Measurements from ENCODE around the gene DTYMK.

The DTYMK gene

DNA sequence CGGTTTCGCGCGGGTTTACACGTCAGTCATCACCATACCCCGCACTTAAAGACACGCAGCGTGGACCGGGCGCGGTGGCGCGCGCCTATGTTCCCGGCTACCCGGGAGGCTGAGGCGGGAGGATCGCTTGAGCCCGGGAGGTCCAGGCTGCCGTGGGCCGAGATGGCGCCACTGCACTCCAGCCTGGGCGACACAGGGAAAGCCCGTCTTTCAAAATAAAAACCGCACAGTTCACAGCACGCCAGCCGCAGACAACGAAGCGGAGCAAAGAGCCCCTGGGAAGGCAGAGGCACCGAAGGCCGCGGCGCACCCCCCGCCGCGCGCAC is 328 bp downstream of the DTYMK start:
- Mint-ChIP-seq H3K4me1 (peaks cover 56% of the 10 kb centered on the region), H3K27me3 (no peaks in the 10 kb centered on the region), H3K9me3 (no peaks in the 10 kb centered on the region), H3K27ac (peak overlapping the region; percentile 90 to 98), H3K4me3 (peak overlapping the region; percentile 97 to 98)
- DNase-seq (no peak), ATAC-seq (peak; percentile 25)

DNA sequence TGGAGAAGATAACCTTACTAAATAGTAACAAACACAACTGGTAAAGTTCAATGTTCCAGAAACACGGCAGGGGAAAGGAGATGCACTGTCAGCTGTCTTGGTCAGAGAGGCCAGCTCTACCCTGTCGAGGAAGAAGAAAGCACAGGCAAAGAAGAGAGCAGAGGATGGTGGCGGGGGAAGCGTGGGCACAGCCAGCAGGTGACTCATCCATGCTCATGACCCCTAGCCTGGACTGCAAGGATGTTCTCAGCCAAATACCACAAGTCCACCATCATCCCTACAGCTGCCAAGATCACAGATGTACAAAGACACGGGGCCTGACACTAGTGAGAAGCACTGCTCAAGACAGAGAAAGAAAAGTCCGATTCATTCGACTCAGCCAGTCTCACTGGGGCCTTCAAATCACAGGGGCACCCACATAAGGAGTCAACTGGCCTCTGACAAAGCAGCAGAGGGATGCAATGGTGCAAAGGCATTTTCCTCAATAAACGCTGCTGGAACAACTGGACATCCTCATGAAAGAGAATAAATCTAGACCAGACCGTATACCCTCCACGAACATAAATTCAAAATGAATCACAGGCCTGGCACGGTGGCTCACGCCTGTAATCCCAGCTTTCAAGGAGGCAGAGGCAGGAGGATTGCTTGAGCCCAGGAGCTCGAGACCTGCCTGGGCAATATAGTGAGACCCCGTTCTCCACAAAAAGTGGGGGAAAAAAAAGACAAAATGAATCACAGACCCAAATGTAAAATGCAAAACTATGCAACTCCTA is 5.6 kb downstream of the DTYMK start:
- no peaks in the 10 kb centered on the region for H3K27me3 Mint-ChIP-seq
- peak overlapping the region in 1 of 2 donors; percentile 50 for H3K27ac Mint-ChIP-seq
- no peak for ATAC-seq
- DNase-seq: no peak
- H3K4me1 Mint-ChIP-seq: peaks cover 34% of the 10 kb centered on the region
- no peak overlapping the region for H3K4me3 Mint-ChIP-seq
- no peaks in the 10 kb centered on the region for H3K9me3 Mint-ChIP-seq

DNA sequence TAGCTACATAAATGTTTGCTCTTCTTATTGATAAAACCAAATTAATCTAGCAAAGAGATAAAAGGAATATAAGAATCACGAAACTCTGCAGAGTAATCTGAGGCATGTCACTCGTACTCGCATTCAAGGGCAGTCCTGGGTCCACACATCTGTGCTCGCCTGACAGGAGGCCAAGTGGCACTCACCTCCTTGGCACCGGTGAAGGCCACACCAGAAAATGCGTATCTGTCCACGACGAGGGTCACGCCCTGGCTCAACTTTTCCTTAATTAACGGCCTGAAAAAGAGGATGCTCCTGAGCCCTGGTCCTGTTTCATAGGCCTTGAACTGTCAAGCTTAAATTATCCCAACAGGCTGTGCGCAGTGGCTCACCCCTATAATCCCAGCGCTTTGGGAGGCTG is 6.6 kb downstream of the DTYMK start:
- no peak for ATAC-seq
- H3K4me1 Mint-ChIP-seq: peaks cover 27% of the 10 kb centered on the region
- no peaks in the 10 kb centered on the region for H3K27me3 Mint-ChIP-seq
- no peaks in the 10 kb centered on the region for H3K9me3 Mint-ChIP-seq
- no peak for DNase-seq
- no peak overlapping the region for H3K4me3 Mint-ChIP-seq
- H3K27ac Mint-ChIP-seq: peak overlapping the region in 1 of 2 donors; percentile 42

DNA sequence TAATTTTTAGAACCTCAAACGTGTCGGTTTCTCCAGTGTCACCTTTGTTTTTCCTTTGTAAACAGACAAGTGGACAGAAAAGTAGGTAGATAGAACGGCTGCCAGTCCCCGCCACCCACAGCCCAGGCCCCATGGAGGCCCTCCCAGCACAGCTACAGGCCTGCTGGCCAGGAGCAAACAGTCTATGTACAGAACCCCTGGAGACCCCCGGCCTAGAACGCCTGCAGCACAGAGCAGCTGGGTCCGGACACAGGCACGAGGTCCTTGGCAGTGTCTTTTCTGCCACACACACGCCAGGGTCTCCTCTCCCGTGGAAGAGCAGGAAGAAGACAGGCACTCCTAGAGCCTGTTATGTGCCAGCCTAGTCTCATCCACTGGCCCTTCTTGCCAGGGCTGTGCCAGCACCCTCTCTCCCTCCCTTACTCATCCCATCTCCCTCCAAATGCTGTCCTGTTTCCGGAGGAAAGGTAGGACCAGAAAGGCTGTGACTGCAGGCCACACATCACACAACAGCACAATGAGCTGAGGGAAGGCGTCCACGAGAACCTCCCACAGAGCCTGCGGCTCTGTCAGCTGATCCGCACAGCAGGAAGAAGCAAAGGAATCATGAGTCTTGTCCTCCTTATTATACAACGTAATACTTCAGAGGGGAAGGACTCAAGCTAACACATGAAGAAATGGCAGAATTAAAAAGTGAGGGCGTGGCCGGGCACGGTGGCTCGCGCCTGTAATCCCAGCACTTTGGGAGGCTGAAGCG is 7.7 kb downstream of the DTYMK start:
- Mint-ChIP-seq H3K27ac (peak overlapping the region; percentile 40 to 91), H3K9me3 (no peaks in the 10 kb centered on the region), H3K4me3 (no peak overlapping the region), H3K27me3 (no peaks in the 10 kb centered on the region), H3K4me1 (peaks cover 24% of the 10 kb centered on the region)
- ATAC-seq: no peak
- DNase-seq: no peak

DNA sequence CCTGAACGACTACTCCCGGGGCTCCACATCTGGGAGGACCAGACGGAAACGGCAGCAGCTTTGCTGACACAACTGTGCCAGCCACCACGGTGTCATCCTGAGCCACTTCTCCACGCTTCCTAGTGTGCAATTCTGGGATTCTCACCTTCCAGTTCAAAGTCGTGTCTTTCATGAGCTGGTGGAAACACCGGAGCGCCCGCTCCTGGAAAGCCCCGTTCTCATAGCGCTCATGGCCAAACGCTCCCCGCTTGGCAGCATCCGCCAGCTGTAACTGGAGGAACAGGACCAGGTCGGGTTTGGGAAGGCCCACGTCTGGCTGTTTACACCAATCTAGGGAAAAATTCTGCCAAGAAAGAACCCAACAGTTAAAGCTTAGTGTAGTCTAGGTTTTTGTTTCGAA is 8.3 kb downstream of the DTYMK start:
- DNase-seq (no peak), ATAC-seq (no peak)
- no peaks in the 10 kb centered on the region for H3K9me3 Mint-ChIP-seq
- H3K27me3 Mint-ChIP-seq: no peaks in the 10 kb centered on the region
- no peak overlapping the region for H3K27ac Mint-ChIP-seq
- peaks cover 28% of the 10 kb centered on the region for H3K4me1 Mint-ChIP-seq
- H3K4me3 Mint-ChIP-seq: no peak overlapping the region

DNA sequence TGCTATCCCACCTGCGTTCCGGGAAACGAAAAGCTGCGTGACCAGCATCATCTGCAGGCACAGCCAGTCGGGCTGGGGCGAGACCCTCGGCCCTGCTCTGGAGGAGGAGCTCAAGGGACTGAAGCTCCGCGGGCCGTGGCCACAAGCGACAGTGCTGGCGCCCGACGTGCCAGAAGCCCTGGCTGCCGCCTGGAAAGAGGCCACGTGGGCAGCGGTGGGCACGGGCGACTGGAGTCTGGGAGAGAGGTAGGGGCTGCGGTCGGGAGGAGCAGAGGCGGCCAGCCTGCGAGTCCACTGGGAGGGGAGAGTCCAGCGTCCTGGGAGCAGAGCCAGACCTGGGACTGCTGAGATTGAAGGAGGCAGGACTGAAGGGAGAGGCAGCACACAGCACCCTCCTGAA is 9.2 kb downstream of the DTYMK start:
- Mint-ChIP-seq H3K9me3 (no peaks in the 10 kb centered on the region), H3K4me1 (peaks cover 37% of the 10 kb centered on the region), H3K4me3 (no peak overlapping the region), H3K27me3 (no peaks in the 10 kb centered on the region), H3K27ac (peak overlapping the region in 1 of 2 donors; percentile 19)
- no peak for DNase-seq
- no peak for ATAC-seq

DNA sequence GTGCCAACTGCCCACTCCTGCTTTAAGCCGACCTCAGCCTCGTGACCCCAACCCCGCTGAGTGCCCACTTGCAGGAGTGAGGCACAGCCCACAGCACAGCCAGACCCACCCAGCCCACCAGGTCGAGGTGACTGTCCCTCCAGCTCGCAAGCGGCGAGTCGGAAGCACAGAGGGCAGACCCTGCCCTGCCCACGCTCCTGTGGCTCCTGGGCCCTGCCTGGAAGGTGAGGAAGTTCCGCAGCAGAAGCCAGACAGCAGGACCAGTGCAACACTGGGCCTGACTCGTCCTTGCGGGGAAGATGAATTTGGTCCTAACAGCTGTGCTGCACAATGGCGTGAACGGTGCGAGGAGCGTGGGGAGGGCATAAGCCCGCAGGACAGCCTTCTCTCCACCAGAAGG is 9.9 kb downstream of the DTYMK start:
- DNase-seq (no peak), ATAC-seq (no peak)
- Mint-ChIP-seq H3K27me3 (no peaks in the 10 kb centered on the region), H3K27ac (peak overlapping the region in 1 of 2 donors; percentile 54), H3K4me3 (no peak overlapping the region), H3K4me1 (peaks cover 32% of the 10 kb centered on the region), H3K9me3 (no peaks in the 10 kb centered on the region)

DNA sequence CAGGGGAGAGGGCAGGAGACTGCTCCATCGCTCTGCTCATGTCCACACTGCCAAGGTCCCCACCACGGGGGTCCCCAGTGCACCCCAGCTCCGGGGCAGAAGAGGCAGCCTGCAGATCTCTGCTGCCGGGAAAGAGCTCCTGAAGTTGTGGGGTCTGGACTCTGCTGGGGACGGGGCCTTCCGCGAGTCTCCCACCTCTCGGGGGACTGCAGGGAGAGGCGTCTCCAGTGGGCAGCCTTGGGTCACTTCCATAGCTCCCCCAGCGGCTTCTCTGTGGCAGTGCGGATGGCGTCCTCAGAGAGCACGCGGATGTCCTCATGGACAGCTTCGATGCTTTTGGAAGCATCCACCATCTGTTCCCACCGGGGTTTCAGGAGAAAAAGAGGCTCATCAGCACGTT is 10.7 kb downstream of the DTYMK start:
- Mint-ChIP-seq H3K27ac (no peak overlapping the region), H3K9me3 (no peaks in the 10 kb centered on the region), H3K4me3 (no peak overlapping the region), H3K27me3 (no peaks in the 10 kb centered on the region), H3K4me1 (peaks cover 29% of the 10 kb centered on the region)
- no peak for DNase-seq
- no peak for ATAC-seq

DNA sequence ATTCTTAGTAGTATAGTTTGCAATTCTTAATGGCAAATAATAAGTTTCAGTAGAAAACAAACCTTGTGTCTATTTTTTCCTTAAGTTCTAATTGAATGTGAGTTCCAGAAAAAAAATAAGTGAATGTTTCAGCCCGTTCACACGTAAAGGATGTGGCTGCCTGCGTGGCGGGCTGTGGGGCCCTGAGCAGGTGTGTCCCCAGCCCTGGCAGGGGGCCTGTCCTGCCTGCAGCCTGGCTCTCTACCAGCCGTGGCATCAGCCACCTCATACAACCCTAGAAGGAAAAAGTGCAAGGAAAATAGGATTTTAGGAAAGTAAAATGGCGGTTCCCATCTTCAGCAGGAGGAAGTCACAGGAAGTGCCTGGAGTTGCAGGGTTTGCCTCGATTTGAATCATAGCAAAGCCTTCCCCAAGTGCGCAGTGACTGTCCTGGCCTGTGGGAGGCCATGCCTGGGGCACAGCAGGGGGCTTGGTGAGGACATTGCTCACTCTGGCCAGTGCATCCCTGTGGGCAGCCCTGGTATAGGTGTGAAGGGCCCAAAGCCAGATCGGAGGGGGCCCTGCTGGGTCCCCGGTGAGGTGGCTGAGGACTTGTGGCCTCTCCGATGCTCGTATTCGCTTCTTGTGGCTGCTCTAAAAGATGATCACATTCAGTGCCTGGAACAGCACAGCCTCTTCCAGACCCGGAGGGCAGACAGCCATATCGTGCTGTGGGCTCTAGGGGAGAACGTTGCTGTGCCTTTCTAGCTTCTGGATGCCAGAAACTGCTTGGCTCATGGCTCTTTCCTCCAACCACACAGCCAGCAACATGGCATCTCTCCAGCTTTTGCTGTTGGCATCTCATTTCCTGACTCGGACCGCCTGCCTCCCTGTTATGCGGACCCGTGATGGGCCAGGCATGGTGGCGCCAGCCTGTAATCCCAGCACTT is 12.6 kb downstream of the DTYMK start:
- DNase-seq: no peak
- ATAC-seq: peak; percentile 25
- peak overlapping the region in 1 of 2 donors; percentile 51 for H3K27ac Mint-ChIP-seq
- no peaks in the 10 kb centered on the region for H3K27me3 Mint-ChIP-seq
- H3K4me3 Mint-ChIP-seq: no peak overlapping the region
- no peaks in the 10 kb centered on the region for H3K9me3 Mint-ChIP-seq
- peaks cover 29% of the 10 kb centered on the region for H3K4me1 Mint-ChIP-seq

DNA sequence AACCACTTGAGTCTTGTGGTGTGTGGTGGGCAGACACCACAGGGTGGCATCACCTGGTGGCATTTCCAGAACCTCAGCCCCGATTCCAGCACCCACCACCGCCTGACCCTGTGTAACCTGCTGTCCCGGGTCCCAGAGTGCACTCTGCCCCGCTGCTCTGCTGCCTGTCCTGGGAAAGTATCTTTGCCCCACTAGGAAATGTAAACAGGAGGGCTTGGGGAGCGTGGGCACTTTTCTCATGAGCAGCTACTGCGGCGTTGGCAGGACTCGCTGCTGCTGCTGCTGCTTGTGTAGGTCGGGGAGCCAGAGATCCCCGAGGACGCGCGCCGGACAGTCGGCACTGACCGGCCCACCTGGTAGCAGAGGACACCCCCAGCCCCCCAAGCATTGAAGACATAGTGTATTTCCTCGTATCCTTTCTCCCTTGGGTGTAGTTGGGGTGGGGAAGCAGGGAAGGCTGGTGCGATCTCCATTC is 13.4 kb downstream of the DTYMK start:
- DNase-seq: no peak
- peak overlapping the region in 1 of 2 donors; percentile 51 for H3K27ac Mint-ChIP-seq

DNA sequence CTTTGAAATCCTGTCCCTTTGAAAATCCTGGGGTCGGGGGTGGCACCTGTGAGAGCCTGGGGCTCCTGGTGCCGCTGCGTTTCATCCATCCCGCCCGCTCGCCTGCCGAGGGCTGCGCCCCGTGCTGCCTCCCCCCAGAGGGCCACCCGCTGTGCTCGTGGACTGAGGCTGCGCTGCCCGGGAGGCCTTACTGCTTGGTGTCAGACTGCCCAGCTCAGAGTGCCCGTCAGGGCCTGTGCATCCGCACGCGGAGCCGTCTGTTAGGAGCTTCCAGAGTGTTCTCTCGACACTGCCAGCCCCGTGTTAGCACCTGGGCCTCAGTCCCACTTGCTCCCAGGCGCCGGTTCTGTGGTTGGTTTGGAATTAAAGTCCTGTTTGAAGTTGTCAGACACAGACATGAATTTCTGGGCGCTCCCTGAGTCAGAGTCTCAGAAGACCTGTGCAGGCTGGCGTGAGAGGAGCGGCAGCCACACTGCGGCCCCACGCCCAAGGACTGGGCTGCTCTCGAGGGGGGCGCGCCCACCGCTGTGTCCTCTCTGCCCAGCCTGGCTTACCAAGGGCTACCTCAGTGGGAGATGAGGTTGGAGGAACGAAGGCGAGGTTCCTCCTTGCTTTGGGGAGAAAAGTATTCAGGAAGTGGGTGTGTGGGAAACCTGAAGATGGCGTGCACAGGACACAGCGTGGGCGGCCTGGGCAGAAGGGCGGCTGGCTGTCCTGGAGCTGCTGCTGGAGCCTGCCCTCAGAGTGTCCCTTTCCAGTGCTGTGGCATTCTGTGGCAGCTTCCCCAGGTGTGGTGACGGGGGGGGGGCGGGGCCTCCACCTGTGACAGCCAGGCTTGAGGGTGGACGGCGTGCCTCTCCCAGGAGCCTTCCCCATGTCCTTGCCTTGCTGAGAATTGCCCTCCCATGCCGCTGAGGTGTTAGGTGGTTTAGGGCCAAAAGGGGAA is 14.1 kb downstream of the DTYMK start:
- H3K4me1 Mint-ChIP-seq: peaks cover 29% of the 10 kb centered on the region
- H3K9me3 Mint-ChIP-seq: no peaks in the 10 kb centered on the region

More for the DNA sequence above, 13.4 kb downstream of the DTYMK start:
- no peaks in the 10 kb centered on the region for H3K9me3 Mint-ChIP-seq
- peak; percentile 40 for ATAC-seq
- no peak overlapping the region for H3K4me3 Mint-ChIP-seq
- H3K27me3 Mint-ChIP-seq: no peaks in the 10 kb centered on the region
- H3K4me1 Mint-ChIP-seq: peaks cover 29% of the 10 kb centered on the region

DNA sequence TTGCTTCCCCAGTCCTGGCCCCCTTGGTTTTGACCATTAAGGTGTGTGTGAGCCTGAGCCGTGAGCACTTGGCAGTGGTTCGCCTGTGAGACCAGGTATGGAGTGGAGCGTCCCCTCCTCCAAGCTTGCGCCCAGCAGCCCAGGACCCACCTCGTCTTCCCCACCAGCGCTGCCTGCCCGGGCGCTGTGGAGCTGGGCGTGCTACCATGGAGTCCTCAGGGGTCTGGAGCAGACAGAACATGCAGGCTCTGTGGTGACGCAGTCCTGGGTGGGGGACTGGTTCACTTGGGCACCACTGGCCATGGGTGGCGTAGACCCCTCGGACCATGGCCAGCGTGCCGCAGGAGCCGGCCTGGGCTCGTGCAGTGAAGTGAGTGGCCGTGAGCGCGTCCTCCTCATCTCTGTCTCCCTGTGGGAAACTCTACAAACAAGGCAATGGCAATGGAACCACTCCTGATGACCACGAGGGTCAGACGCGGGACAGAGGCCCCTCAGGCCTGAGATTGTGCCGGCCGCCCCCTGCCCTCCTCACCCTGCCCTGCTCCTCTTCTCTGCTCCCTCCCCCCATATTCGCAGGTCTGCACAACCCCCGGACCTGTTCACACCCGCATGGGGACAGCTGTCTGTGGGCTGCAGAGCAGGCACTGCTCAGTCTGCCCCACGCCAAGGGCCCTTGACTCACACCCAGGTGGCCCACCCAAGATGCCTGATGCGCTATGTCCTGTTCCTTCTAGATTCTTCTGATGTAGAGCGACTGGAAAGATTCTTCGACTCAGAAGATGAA is 15.0 kb downstream of the DTYMK start:
- Mint-ChIP-seq H3K4me1 (peaks cover 26% of the 10 kb centered on the region), H3K9me3 (no peaks in the 10 kb centered on the region), H3K4me3 (no peak overlapping the region), H3K27me3 (no peaks in the 10 kb centered on the region), H3K27ac (peak overlapping the region in 1 of 2 donors; percentile 78)
- no peak for DNase-seq
- ATAC-seq: no peak

More for the DNA sequence above, 14.1 kb downstream of the DTYMK start:
- DNase-seq (no peak), ATAC-seq (no peak)
- no peak overlapping the region for H3K4me3 Mint-ChIP-seq
- no peaks in the 10 kb centered on the region for H3K27me3 Mint-ChIP-seq
- no peak overlapping the region for H3K27ac Mint-ChIP-seq

DNA sequence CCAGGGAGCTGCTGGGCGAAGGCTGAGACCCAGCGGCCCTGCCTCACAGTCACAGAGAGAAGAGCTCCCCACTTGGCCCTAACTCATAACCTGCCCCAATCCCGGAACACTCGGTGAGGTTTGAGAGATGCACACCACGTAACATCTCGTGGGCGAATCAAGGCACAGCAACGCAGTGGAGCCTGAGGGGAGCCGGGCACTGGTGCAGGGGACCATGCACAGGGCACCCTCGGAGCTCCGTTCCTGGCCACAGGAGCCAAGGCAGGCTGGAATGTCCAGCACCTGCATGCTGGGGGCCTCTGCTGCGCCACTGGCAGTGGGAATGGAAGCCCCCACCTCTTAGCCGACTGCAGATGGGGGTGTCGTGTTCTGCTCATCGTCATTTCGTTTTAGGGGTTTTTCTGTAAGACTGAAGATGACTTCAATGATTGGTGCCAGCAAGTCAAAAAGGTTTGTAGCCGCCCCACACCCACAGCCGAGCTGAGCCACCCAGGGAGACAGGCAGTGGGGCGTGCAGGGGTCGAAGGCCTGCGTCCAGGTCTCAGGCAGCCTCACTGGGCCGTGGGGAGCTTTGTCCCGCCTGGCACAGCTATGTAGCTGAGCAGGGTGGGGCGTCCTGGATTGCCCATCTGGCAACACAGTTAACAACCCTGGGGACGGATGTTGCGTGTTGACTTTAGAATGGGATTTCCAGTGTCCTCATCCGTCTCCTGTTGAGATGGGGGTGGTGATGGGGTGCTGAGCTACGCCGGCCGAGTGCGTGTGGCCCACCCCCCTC is 16.1 kb downstream of the DTYMK start:
- no peak for DNase-seq
- Mint-ChIP-seq H3K9me3 (no peaks in the 10 kb centered on the region), H3K4me1 (peaks cover 26% of the 10 kb centered on the region), H3K27ac (no peak overlapping the region), H3K4me3 (no peak overlapping the region), H3K27me3 (no peaks in the 10 kb centered on the region)
- ATAC-seq: no peak
